Neural cell (in vitro differentiated cells): ENCODE data around the gene IGSF21. TPM values are rescaled to one million over a fixed set of nuclear protein-coding genes. Genes with fewer than 3 reads are reported as not detected.

ENCODE experiments used
- H2AFZ ChIP-seq: fragments of 200-600, 300-800 bp; sonication (generic), shearing (Covaris generic); 2 replicates; pipeline ENCODE4 v1.6.0; 2014; ENCODE audit warnings: low read depth, mild to moderate bottlenecking, antibody characterized with exemption, low read length, moderate library complexity
- H3F3A ChIP-seq: fragments of 200-600 bp; shearing (Covaris generic); 2 replicates; pipeline ENCODE4 v1.6.1; 2016; ENCODE audit warnings: mild to moderate bottlenecking, moderate library complexity, mixed read lengths, antibody characterized with exemption, low read length; ENCODE audit not compliant: insufficient read depth, poor library complexity, severe bottlenecking
- H3K27ac ChIP-seq: fragments of 200-600, 300-800 bp; sonication (generic), shearing (Covaris generic); 2 replicates; pipeline ENCODE4 v1.5.1; 2014; ENCODE audit warnings: mild to moderate bottlenecking, low read length, moderate library complexity
- H3K27me3 ChIP-seq: fragments of 300-800, 200-600 bp; sonication (generic), shearing (Covaris generic); 2 replicates; pipeline ENCODE4 v1.6.0; 2014; ENCODE audit warnings: mild to moderate bottlenecking, low read depth, low read length, moderate library complexity; ENCODE audit not compliant: insufficient read depth
- H3K36me3 ChIP-seq: fragments of 300-800, 200-600 bp; sonication (generic), shearing (Covaris generic); 2 replicates; pipeline ENCODE4 v1.5.1; 2014; ENCODE audit warnings: mild to moderate bottlenecking, antibody characterized with exemption, low read length, moderate library complexity; ENCODE audit not compliant: insufficient read depth
- H3K4me2 ChIP-seq: fragments of 300-800, 200-600 bp; sonication (generic), shearing (Covaris generic); 2 replicates; pipeline ENCODE4 v1.6.0; 2014; ENCODE audit warnings: mild to moderate bottlenecking, low read length
- H3K4me3 ChIP-seq: fragments of 300-800, 200-600 bp; sonication (generic), shearing (Covaris generic); 2 replicates; pipeline ENCODE4 v1.5.1; 2014; ENCODE audit warnings: mild to moderate bottlenecking, low read length, moderate library complexity
- H3K79me2 ChIP-seq: fragments of 200-600 bp; shearing (Covaris generic); replicated peaks from 2 replicates; pipeline ENCODE4 v1.6.0; 2014; ENCODE audit warnings: mild to moderate bottlenecking, low read length, moderate library complexity; ENCODE audit not compliant: insufficient read depth
- H3K9ac ChIP-seq: fragments of 300-800, 200-600 bp; sonication (generic), shearing (Covaris generic); 2 replicates; pipeline ENCODE4 v1.6.1; 2016; ENCODE audit warnings: mild to moderate bottlenecking, low read length, mixed read lengths
- H3K9me2 ChIP-seq: fragments of 200-600 bp; shearing (Covaris generic); 2 replicates; pipeline ENCODE4 v1.6.1; 2016; ENCODE audit warnings: mild to moderate bottlenecking, low read length, mixed read lengths; ENCODE audit not compliant: insufficient read depth
- H3K9me3 ChIP-seq: fragments of 200-600, 300-800 bp; sonication (generic), shearing (Covaris generic); 2 replicates; pipeline ENCODE4 v1.6.1; 2016; ENCODE audit warnings: mild to moderate bottlenecking, mixed run types, low read length, moderate library complexity, mixed read lengths
- H4K20me1 ChIP-seq: fragments of 200-600 bp; shearing (Covaris generic); 2 replicates; pipeline ENCODE4 v1.6.1; 2016; ENCODE audit warnings: mild to moderate bottlenecking, mixed run types; ENCODE audit not compliant: insufficient read depth
- CTCF ChIP-seq: fragments of 450-650 bp; IDR thresholded peaks from 2 replicates; pipeline ENCODE4 v1.5.1; 2014; ENCODE audit warnings: antibody characterized with exemption, mild to moderate bottlenecking, moderate library complexity; ENCODE audit not compliant: poor library complexity, severe bottlenecking
- EP300 ChIP-seq: fragments of 450-650 bp; conservative IDR thresholded peaks from 2 replicates; pipeline ENCODE4 v1.6.1; 2014; ENCODE audit warnings: antibody characterized with exemption, mild to moderate bottlenecking, moderate library complexity; ENCODE audit not compliant: poor library complexity, severe bottlenecking
- EZH2 ChIP-seq: fragments of 200-600, 300-800 bp; shearing (Covaris generic), sonication (generic); IDR thresholded peaks from 2 replicates; pipeline ENCODE4 v1.6.1; 2014; ENCODE audit warnings: antibody characterized with exemption, low read length, borderline replicate concordance, mild to moderate bottlenecking; ENCODE audit not compliant: insufficient read depth, poor library complexity, severe bottlenecking
- MXI1 ChIP-seq: fragments of 450-650 bp; conservative IDR thresholded peaks from 2 replicates; pipeline ENCODE4 v1.6.1; 2014; ENCODE audit warnings: antibody characterized with exemption, mild to moderate bottlenecking; ENCODE audit not compliant: poor library complexity, severe bottlenecking
- POLR2AphosphoS5 ChIP-seq: IDR thresholded peaks from 2 replicates; pipeline ENCODE4 v1.6.1; 2012
- RAD21 ChIP-seq: fragments of 450-650 bp; conservative IDR thresholded peaks from 2 replicates; pipeline ENCODE4 v1.6.1; 2014; ENCODE audit warnings: antibody characterized with exemption, mild to moderate bottlenecking, moderate library complexity
- REST ChIP-seq: IDR thresholded peaks from 2 replicates; pipeline ENCODE4 v1.6.1; 2012; ENCODE audit warnings: borderline replicate concordance
- SMC3 ChIP-seq: fragments of 450-650 bp; conservative IDR thresholded peaks from 2 replicates; pipeline ENCODE4 v1.6.1; 2014; ENCODE audit warnings: antibody characterized with exemption, mild to moderate bottlenecking, moderate library complexity; ENCODE audit not compliant: poor library complexity
- TAF1 ChIP-seq: IDR thresholded peaks from 2 replicates; pipeline ENCODE4 v1.6.1; 2012; ENCODE audit warnings: low read depth
- polyA plus RNA-seq: library from polyadenylated mRNA; depleted of rRNA; stranded (reverse); fragments of >200 nt; gene quantifications from 2 replicates; pipeline ENCODE4 v1.2.3, GENCODE V29; 2014

IGSF21 gene
- polyA plus RNA-seq, 1 donor from 2014 or later = 2.4 TPM

- no peaks in the 10 kb centered on the region for H3K9me2 ChIP-seq
- H3K27me3 ChIP-seq = no peaks in the 10 kb centered on the region
- no peaks in the 10 kb centered on the region for H3K36me3 ChIP-seq
- no peaks in the 10 kb centered on the region for H3K9me3 ChIP-seq
- H3F3A ChIP-seq = no peaks in the 10 kb centered on the region
- H3K4me2 ChIP-seq = no peak overlapping the region
- H2AFZ ChIP-seq = no peak overlapping the region
- H3K27ac ChIP-seq = no peak overlapping the region
- no peak for TF ChIP-seq EP300
- no peak overlapping the region for H3K4me3 ChIP-seq
- no peaks in the 10 kb centered on the region for H4K20me1 ChIP-seq
- H3K79me2 ChIP-seq = no peaks in the 10 kb centered on the region
- H3K9ac ChIP-seq = no peak overlapping the region
Measured at GRCh38 chr1:18233176-18233864, 125.7 kb downstream of the IGSF21 start.

GRCh38 chr1:18234790-18235242, 127.2 kb downstream of the IGSF21 start:
- Histone ChIP-seq H3K4me3 (no peak overlapping the region), H3K9ac (no peak overlapping the region), H4K20me1 (no peaks in the 10 kb centered on the region), H3K9me3 (no peaks in the 10 kb centered on the region), H3K79me2 (no peaks in the 10 kb centered on the region), H3K4me2 (no peak overlapping the region), H3F3A (no peaks in the 10 kb centered on the region), H3K27me3 (no peaks in the 10 kb centered on the region), H3K9me2 (no peaks in the 10 kb centered on the region), H2AFZ (no peak overlapping the region), H3K36me3 (no peaks in the 10 kb centered on the region), H3K27ac (no peak overlapping the region)
- TF ChIP-seq RAD21 (no peak), EZH2 (no peak), SMC3 (no peak), MXI1 (no peak), EP300 (no peak), CTCF (peak; percentile 48)

- H3K79me2 ChIP-seq = no peaks in the 10 kb centered on the region
- H3K4me3 ChIP-seq = no peak overlapping the region
- H3K36me3 ChIP-seq = no peaks in the 10 kb centered on the region
- no peaks in the 10 kb centered on the region for H3K9me3 ChIP-seq
- H2AFZ ChIP-seq = no peak overlapping the region
- TF ChIP-seq EP300 = no peak
- no peak for TF ChIP-seq RAD21
- no peak for TF ChIP-seq POLR2AphosphoS5
- TF ChIP-seq CTCF = no peak
- no peak for TF ChIP-seq TAF1
- TF ChIP-seq REST = no peak
- TF ChIP-seq EZH2 = no peak
- no peak for TF ChIP-seq SMC3
- no peak for TF ChIP-seq MXI1
- H3K4me2 ChIP-seq = no peak overlapping the region
- no peaks in the 10 kb centered on the region for H3K27me3 ChIP-seq
- H3F3A ChIP-seq = no peaks in the 10 kb centered on the region
- H3K9me2 ChIP-seq = no peaks in the 10 kb centered on the region
- H3K9ac ChIP-seq = no peak overlapping the region
- no peak overlapping the region for H3K27ac ChIP-seq
- H4K20me1 ChIP-seq = no peaks in the 10 kb centered on the region
Measured at GRCh38 chr1:18237371-18237770, 129.8 kb downstream of the IGSF21 start.
